Measurements from ENCODE around the gene AFF1. TPM values are rescaled to one million over a fixed set of nuclear protein-coding genes. Genes with fewer than 3 reads are reported as not detected.
A peak's percentile ranks its signal among the peaks of the same experiment; 100 is the strongest.

AFF1 gene
- total and polyA plus RNA-seq, 4 donors: 7.2 to 42.8 (median 21.5) TPM

DNA sequence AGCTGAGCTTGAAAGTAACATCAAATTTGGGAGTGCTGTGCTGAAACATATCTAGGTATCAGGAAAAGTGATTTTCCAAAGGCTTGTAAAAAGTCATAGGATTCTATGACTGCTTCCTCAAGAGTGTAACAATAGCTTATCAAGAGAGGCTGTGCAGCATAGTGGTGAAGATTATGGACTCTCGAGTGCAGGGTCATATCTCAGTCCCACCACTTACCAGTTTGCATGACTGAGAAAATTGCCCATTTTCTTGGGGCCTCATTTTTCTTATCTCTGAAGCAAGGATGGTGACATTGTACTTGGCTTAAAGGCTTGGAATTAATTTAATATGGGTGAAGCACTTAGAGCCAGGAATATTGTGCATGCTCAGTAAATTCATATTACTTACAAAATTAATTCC lies 57.2 kb downstream of the AFF1 start:
- no peak overlapping the region for H3K27ac ChIP-seq (ENCODE audit: low read depth in 1 of 2, low read length in 2 of 2)
- no peak overlapping the region for H3K4me3 ChIP-seq (ENCODE audit: low read depth in 1 of 3, low read length in 3 of 3)
- 92% methylated on average over 1 of the region's 1 CpG for WGBS
- H3K4me1 ChIP-seq (ENCODE audit: control insufficient read depth in 4 of 4, insufficient read depth in 4 of 4, low read length in 3 of 4): peaks cover 10 to 19% (median 16%) of the 10 kb centered on the region in 4 donors
- H3K9ac ChIP-seq (ENCODE audit: low read depth in 1 of 2, low read length in 2 of 2): no peak overlapping the region
- H3K9me3 ChIP-seq (ENCODE audit: control insufficient read depth in 4 of 4, low read length in 3 of 4): no peaks in the 10 kb centered on the region
- DNase-seq (ENCODE audit: low spot score): no peak
- TF ChIP-seq HNF4G (IDR thresholded peaks at IDR 0.05) (no peak), HNF4A (conservative IDR thresholded peaks at IDR 0.05) (no peak), RAD21 (IDR thresholded peaks at IDR 0.05) (no peak), FOXA2 (IDR thresholded peaks at IDR 0.05) (no peak), NR2F2 (IDR thresholded peaks at IDR 0.05) (no peak), YY1 (IDR thresholded peaks at IDR 0.05) (no peak), SP1 (IDR thresholded peaks at IDR 0.05) (no peak)
- TF ChIP-seq, protein P1, sequence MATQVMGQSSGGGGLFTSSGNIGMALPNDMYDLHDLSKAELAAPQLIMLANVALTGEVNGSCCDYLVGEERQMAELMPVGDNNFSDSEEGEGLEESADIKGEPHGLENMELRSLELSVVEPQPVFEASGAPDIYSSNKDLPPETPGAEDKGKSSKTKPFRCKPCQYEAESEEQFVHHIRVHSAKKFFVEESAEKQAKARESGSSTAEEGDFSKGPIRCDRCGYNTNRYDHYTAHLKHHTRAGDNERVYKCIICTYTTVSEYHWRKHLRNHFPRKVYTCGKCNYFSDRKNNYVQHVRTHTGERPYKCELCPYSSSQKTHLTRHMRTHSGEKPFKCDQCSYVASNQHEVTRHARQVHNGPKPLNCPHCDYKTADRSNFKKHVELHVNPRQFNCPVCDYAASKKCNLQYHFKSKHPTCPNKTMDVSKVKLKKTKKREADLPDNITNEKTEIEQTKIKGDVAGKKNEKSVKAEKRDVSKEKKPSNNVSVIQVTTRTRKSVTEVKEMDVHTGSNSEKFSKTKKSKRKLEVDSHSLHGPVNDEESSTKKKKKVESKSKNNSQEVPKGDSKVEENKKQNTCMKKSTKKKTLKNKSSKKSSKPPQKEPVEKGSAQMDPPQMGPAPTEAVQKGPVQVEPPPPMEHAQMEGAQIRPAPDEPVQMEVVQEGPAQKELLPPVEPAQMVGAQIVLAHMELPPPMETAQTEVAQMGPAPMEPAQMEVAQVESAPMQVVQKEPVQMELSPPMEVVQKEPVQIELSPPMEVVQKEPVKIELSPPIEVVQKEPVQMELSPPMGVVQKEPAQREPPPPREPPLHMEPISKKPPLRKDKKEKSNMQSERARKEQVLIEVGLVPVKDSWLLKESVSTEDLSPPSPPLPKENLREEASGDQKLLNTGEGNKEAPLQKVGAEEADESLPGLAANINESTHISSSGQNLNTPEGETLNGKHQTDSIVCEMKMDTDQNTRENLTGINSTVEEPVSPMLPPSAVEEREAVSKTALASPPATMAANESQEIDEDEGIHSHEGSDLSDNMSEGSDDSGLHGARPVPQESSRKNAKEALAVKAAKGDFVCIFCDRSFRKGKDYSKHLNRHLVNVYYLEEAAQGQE (IDR thresholded peaks at IDR 0.05): no peak
- TF ChIP-seq, protein P2, sequence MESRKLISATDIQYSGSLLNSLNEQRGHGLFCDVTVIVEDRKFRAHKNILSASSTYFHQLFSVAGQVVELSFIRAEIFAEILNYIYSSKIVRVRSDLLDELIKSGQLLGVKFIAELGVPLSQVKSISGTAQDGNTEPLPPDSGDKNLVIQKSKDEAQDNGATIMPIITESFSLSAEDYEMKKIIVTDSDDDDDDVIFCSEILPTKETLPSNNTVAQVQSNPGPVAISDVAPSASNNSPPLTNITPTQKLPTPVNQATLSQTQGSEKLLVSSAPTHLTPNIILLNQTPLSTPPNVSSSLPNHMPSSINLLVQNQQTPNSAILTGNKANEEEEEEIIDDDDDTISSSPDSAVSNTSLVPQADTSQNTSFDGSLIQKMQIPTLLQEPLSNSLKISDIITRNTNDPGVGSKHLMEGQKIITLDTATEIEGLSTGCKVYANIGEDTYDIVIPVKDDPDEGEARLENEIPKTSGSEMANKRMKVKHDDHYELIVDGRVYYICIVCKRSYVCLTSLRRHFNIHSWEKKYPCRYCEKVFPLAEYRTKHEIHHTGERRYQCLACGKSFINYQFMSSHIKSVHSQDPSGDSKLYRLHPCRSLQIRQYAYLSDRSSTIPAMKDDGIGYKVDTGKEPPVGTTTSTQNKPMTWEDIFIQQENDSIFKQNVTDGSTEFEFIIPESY (IDR thresholded peaks at IDR 0.05): no peak
- TF ChIP-seq, protein P3, sequence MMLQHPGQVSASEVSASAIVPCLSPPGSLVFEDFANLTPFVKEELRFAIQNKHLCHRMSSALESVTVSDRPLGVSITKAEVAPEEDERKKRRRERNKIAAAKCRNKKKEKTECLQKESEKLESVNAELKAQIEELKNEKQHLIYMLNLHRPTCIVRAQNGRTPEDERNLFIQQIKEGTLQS (IDR thresholded peaks at IDR 0.05): no peak
- TF ChIP-seq, protein P4, sequence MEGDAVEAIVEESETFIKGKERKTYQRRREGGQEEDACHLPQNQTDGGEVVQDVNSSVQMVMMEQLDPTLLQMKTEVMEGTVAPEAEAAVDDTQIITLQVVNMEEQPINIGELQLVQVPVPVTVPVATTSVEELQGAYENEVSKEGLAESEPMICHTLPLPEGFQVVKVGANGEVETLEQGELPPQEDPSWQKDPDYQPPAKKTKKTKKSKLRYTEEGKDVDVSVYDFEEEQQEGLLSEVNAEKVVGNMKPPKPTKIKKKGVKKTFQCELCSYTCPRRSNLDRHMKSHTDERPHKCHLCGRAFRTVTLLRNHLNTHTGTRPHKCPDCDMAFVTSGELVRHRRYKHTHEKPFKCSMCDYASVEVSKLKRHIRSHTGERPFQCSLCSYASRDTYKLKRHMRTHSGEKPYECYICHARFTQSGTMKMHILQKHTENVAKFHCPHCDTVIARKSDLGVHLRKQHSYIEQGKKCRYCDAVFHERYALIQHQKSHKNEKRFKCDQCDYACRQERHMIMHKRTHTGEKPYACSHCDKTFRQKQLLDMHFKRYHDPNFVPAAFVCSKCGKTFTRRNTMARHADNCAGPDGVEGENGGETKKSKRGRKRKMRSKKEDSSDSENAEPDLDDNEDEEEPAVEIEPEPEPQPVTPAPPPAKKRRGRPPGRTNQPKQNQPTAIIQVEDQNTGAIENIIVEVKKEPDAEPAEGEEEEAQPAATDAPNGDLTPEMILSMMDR (IDR thresholded peaks at IDR 0.05; ENCODE audit: low read depth, low read length, missing input control): no peak
- H3K27me3 ChIP-seq (ENCODE audit: control insufficient read depth in 4 of 4, insufficient read depth in 4 of 4, low read length in 3 of 4): no peaks in the 10 kb centered on the region
- H3K36me3 ChIP-seq (ENCODE audit: control insufficient read depth in 4 of 4, insufficient read depth in 3 of 4, low read depth in 1 of 4, low read length in 3 of 4): no peaks in the 10 kb centered on the region

DNA sequence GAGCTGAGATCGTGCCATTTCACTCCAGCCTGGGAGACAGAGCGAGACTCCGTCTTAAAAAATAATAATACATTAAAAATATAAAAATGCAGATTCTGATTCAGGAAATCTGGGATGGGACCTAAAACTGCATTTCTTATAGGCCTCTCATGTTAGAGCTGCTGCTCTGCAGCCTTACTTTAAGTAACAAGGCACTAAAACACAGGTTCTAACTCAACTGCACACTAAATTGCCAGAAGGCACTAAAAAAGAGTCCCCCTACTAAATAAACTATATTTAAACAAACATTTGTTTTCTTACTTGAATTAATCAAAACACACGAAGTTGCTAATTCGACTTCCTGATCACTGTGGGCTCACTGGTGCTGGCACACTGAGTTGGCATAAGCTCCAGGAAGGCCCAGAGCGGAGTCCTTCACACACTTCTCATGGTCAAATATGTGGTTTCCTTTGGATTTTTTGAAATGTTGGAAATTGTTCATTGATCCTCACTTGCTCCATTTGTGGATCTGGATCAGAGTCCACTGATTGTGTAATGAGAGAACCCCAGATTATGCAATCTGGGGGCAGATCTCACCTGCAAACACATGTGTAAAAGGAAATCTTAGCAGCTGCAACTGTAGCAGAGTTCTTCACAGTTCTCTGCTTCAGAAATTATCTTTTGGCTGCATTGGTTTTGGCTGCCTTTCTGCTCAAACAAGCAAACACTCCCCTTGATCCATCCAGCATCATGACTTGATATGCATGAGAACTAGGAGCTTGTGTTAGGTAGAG lies 59.3 kb downstream of the AFF1 start:
- Histone ChIP-seq H3K27me3 (ENCODE audit: control insufficient read depth in 4 of 4, insufficient read depth in 4 of 4, low read length in 3 of 4) (no peaks in the 10 kb centered on the region), H3K9me3 (ENCODE audit: control insufficient read depth in 4 of 4, low read length in 3 of 4) (no peaks in the 10 kb centered on the region), H3K4me1 (ENCODE audit: control insufficient read depth in 4 of 4, insufficient read depth in 4 of 4, low read length in 3 of 4) (peaks cover 10 to 23% (median 16%) of the 10 kb centered on the region in 4 donors), H3K9ac (ENCODE audit: low read depth in 1 of 2, low read length in 2 of 2) (peak overlapping the region; percentile 39 to 60), H3K27ac (ENCODE audit: low read depth in 1 of 2, low read length in 2 of 2) (peak overlapping the region; percentile 77 to 87), H3K36me3 (ENCODE audit: control insufficient read depth in 4 of 4, insufficient read depth in 3 of 4, low read depth in 1 of 4, low read length in 3 of 4) (no peaks in the 10 kb centered on the region), H3K4me3 (ENCODE audit: low read depth in 1 of 3, low read length in 3 of 3) (no peak overlapping the region)
- WGBS: 56% methylated on average over 6 of the region's 6 CpGs
- no peak for DNase-seq (ENCODE audit: low spot score)
- TF ChIP-seq, protein P5, sequence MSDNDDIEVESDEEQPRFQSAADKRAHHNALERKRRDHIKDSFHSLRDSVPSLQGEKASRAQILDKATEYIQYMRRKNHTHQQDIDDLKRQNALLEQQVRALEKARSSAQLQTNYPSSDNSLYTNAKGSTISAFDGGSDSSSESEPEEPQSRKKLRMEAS (IDR thresholded peaks at IDR 0.05): peak; percentile 98
- TF ChIP-seq EGR1 (IDR thresholded peaks at IDR 0.05; ENCODE audit: low read depth in 2 of 2) (peak; percentile 44 to 75), RXRA (IDR thresholded peaks at IDR 0.05) (peak; percentile 93 to 94), NR2F2 (IDR thresholded peaks at IDR 0.05) (peak; percentile 59), YY1 (IDR thresholded peaks at IDR 0.05) (peak; percentile 89), HNF4A (conservative IDR thresholded peaks at IDR 0.05) (peak; percentile 99 to 100), RAD21 (IDR thresholded peaks at IDR 0.05) (peak; percentile 64 to 73), FOXA1 (IDR thresholded peaks at IDR 0.05) (peak; percentile 85), FOXA2 (IDR thresholded peaks at IDR 0.05) (peak; percentile 70), TAF1 (conservative IDR thresholded peaks at IDR 0.05) (peak; percentile 55)
- TF ChIP-seq, protein P2 (IDR thresholded peaks at IDR 0.05): peak; percentile 96
- TF ChIP-seq, protein P1 (IDR thresholded peaks at IDR 0.05): peak; percentile 88

All from liver (tissue), 9 donors.